ENCODE data around the gene SPOCK2.

DNA sequence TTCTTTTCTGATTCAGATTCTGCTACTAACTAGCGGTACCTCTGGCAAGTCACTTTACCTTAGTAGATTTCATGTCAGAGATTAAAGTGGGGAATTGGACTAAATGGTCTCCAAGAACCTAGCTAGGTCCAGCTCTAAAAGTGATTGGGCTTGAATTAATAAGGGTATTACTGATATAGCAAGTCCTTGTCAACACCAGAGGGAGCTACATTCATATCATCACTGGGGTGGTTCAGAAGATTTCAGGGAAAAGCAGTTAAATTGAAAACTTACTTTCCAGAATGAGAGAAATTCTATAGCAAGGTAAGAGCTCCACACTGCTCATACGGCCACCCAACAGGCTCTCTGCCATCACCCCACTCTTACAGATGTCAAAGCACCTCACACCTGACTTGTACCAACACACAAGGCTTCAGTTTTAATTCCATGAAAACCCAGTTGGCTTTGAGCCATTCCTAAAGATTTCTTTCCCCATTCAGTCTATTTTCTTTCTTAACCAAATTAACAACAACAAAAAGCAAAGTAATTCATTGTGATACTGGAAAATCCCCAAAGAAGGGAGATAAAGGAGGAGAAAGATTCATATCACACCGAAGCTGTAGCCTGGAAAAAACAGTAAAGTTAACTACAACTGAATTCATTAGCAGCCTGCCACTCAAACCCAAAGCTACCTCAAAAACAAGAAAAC, 38.0 kb upstream of the SPOCK2 start:
- TF ChIP-seq, protein P1, sequence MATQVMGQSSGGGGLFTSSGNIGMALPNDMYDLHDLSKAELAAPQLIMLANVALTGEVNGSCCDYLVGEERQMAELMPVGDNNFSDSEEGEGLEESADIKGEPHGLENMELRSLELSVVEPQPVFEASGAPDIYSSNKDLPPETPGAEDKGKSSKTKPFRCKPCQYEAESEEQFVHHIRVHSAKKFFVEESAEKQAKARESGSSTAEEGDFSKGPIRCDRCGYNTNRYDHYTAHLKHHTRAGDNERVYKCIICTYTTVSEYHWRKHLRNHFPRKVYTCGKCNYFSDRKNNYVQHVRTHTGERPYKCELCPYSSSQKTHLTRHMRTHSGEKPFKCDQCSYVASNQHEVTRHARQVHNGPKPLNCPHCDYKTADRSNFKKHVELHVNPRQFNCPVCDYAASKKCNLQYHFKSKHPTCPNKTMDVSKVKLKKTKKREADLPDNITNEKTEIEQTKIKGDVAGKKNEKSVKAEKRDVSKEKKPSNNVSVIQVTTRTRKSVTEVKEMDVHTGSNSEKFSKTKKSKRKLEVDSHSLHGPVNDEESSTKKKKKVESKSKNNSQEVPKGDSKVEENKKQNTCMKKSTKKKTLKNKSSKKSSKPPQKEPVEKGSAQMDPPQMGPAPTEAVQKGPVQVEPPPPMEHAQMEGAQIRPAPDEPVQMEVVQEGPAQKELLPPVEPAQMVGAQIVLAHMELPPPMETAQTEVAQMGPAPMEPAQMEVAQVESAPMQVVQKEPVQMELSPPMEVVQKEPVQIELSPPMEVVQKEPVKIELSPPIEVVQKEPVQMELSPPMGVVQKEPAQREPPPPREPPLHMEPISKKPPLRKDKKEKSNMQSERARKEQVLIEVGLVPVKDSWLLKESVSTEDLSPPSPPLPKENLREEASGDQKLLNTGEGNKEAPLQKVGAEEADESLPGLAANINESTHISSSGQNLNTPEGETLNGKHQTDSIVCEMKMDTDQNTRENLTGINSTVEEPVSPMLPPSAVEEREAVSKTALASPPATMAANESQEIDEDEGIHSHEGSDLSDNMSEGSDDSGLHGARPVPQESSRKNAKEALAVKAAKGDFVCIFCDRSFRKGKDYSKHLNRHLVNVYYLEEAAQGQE (tag by site-specific recombination; IDR thresholded peaks at IDR 0.05): no peak
- TF ChIP-seq, protein P2, sequence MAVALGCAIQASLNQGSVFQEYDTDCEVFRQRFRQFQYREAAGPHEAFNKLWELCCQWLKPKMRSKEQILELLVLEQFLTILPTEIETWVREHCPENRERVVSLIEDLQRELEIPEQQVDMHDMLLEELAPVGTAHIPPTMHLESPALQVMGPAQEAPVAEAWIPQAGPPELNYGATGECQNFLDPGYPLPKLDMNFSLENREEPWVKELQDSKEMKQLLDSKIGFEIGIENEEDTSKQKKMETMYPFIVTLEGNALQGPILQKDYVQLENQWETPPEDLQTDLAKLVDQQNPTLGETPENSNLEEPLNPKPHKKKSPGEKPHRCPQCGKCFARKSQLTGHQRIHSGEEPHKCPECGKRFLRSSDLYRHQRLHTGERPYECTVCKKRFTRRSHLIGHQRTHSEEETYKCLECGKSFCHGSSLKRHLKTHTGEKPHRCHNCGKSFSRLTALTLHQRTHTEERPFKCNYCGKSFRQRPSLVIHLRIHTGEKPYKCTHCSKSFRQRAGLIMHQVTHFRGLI (tag by site-specific recombination; IDR thresholded peaks at IDR 0.05): no peak
- TF ChIP-seq, protein P3, sequence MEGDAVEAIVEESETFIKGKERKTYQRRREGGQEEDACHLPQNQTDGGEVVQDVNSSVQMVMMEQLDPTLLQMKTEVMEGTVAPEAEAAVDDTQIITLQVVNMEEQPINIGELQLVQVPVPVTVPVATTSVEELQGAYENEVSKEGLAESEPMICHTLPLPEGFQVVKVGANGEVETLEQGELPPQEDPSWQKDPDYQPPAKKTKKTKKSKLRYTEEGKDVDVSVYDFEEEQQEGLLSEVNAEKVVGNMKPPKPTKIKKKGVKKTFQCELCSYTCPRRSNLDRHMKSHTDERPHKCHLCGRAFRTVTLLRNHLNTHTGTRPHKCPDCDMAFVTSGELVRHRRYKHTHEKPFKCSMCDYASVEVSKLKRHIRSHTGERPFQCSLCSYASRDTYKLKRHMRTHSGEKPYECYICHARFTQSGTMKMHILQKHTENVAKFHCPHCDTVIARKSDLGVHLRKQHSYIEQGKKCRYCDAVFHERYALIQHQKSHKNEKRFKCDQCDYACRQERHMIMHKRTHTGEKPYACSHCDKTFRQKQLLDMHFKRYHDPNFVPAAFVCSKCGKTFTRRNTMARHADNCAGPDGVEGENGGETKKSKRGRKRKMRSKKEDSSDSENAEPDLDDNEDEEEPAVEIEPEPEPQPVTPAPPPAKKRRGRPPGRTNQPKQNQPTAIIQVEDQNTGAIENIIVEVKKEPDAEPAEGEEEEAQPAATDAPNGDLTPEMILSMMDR (tag by site-specific recombination; IDR thresholded peaks at IDR 0.05): peak; percentile 45; the same call in 1 of the 2 replicates
- TF ChIP-seq KLF9 (tag by site-specific recombination; IDR thresholded peaks at IDR 0.05; ENCODE audit: low read depth) (no peak), ZNF10 (tag by site-specific recombination; IDR thresholded peaks at IDR 0.05) (no peak), ZNF248 (tag by site-specific recombination; IDR thresholded peaks at IDR 0.05) (no peak), ZFP69B (tag by site-specific recombination; IDR thresholded peaks at IDR 0.05) (no peak), PRDM1 (tag by site-specific recombination; IDR thresholded peaks at IDR 0.05) (no peak), ZBTB20 (tag by site-specific recombination; IDR thresholded peaks at IDR 0.05) (no peak), ZNF174 (tag by site-specific recombination; IDR thresholded peaks at IDR 0.05) (no peak), KLF1 (tag by site-specific recombination; IDR thresholded peaks at IDR 0.05) (no peak), ZNF660 (tag by site-specific recombination; IDR thresholded peaks at IDR 0.05) (no peak)
